ENCODE measurements around the gene MYPOP.

Gene MYPOP

GRCh38 chr19:45929247-45929646 is 26.8 kb upstream of the MYPOP start:
- TF ChIP-seq SIN3A (IDR thresholded peaks at IDR 0.05; ENCODE audit: borderline replicate concordance, insufficient read depth, low read length) (no peak), FOXP2 (optimal IDR thresholded peaks at IDR 0.05; ENCODE audit: borderline replicate concordance, extremely low read depth, extremely low read length, insufficient read depth) (no peak), REST (IDR thresholded peaks at IDR 0.05; ENCODE audit: insufficient read depth in 1 of 2, low read depth in 2 of 2, low read length in 2 of 2) (no peak), POLR2AphosphoS5 (IDR thresholded peaks at IDR 0.05; ENCODE audit: low read depth, low read length) (no peak), TAF1 (IDR thresholded peaks at IDR 0.05; ENCODE audit: borderline replicate concordance, insufficient read depth, low read length) (no peak)

GRCh38 chr19:45927565-45928261 is 25.3 kb upstream of the MYPOP start:
- TF ChIP-seq SIN3A (IDR thresholded peaks at IDR 0.05; ENCODE audit: borderline replicate concordance, insufficient read depth, low read length) (no peak), FOXP2 (optimal IDR thresholded peaks at IDR 0.05; ENCODE audit: borderline replicate concordance, extremely low read depth, extremely low read length, insufficient read depth) (no peak), TAF1 (IDR thresholded peaks at IDR 0.05; ENCODE audit: borderline replicate concordance, insufficient read depth, low read length) (no peak), REST (IDR thresholded peaks at IDR 0.05; ENCODE audit: insufficient read depth in 1 of 2, low read depth in 2 of 2, low read length in 2 of 2) (no peak), POLR2AphosphoS5 (IDR thresholded peaks at IDR 0.05; ENCODE audit: low read depth, low read length) (peak; percentile 85)

- TF ChIP-seq POLR2AphosphoS5 (IDR thresholded peaks at IDR 0.05; ENCODE audit: low read depth, low read length) = no peak
- TF ChIP-seq FOXP2 (optimal IDR thresholded peaks at IDR 0.05; ENCODE audit: borderline replicate concordance, extremely low read depth, extremely low read length, insufficient read depth) = no peak
- TF ChIP-seq TAF1 (IDR thresholded peaks at IDR 0.05; ENCODE audit: borderline replicate concordance, insufficient read depth, low read length) = no peak
- TF ChIP-seq REST (IDR thresholded peaks at IDR 0.05; ENCODE audit: insufficient read depth in 1 of 2, low read depth in 2 of 2, low read length in 2 of 2) = no peak
- no peak for TF ChIP-seq SIN3A (IDR thresholded peaks at IDR 0.05; ENCODE audit: borderline replicate concordance, insufficient read depth, low read length)
Measured at GRCh38 chr19:45924891-45925447, 22.6 kb upstream of the MYPOP start.

GRCh38 chr19:45922281-45922680 is 19.9 kb upstream of the MYPOP start:
- no peak for TF ChIP-seq FOXP2 (optimal IDR thresholded peaks at IDR 0.05; ENCODE audit: borderline replicate concordance, extremely low read depth, extremely low read length, insufficient read depth)
- no peak for TF ChIP-seq REST (IDR thresholded peaks at IDR 0.05; ENCODE audit: insufficient read depth in 1 of 2, low read depth in 2 of 2, low read length in 2 of 2)
- TF ChIP-seq TAF1 (IDR thresholded peaks at IDR 0.05; ENCODE audit: borderline replicate concordance, insufficient read depth, low read length) = no peak
- TF ChIP-seq POLR2AphosphoS5 (IDR thresholded peaks at IDR 0.05; ENCODE audit: low read depth, low read length) = no peak

All from PFSK-1 (cell line).